H9 (cell line): ENCODE measurements around the gene NDRG2. TPM values are rescaled to one million over a fixed set of nuclear protein-coding genes. Genes with fewer than 3 reads are reported as not detected.

Experiments used
- DNase-seq: peaks from one replicate; pipeline ENCODE4 v3.0.0-alpha.2; 2017
- H2AFZ ChIP-seq: one replicate; pipeline ENCODE4 v1.6.1; 2013; ENCODE audit warnings: mild to moderate bottlenecking, low read length, control low read depth, moderate library complexity
- H2AK5ac ChIP-seq: 2 replicates; pipeline ENCODE4 v1.6.1; 2013; ENCODE audit warnings: low read length, control low read depth, mixed read lengths; ENCODE audit not compliant: insufficient read length
- H2BK120ac ChIP-seq: one replicate; pipeline ENCODE4 v1.6.1; 2013; ENCODE audit warnings: low read depth, mild to moderate bottlenecking, low read length, control low read depth, inconsistent platforms; ENCODE audit not compliant: poor library complexity, severe bottlenecking
- H2BK12ac ChIP-seq: 2 replicates; pipeline ENCODE4 v1.6.1; 2013; ENCODE audit warnings: low read length, control low read depth, mixed read lengths, low read depth; ENCODE audit not compliant: insufficient read length
- H2BK15ac ChIP-seq: 2 replicates; pipeline ENCODE4 v1.6.1; 2013; ENCODE audit warnings: low read depth, low read length, control low read depth
- H2BK20ac ChIP-seq: one replicate; pipeline ENCODE4 v1.6.1; 2013; ENCODE audit warnings: low read depth, mild to moderate bottlenecking, low read length, control low read depth, inconsistent platforms; ENCODE audit not compliant: poor library complexity, severe bottlenecking
- H2BK5ac ChIP-seq: 2 replicates; pipeline ENCODE4 v1.6.1; 2013; ENCODE audit warnings: low read length, control low read depth, mixed read lengths; ENCODE audit not compliant: insufficient read length
- H3K14ac ChIP-seq: 2 replicates; pipeline ENCODE4 v1.6.1; 2013; ENCODE audit warnings: low read length, control low read depth; ENCODE audit not compliant: insufficient read depth
- H3K18ac ChIP-seq: 2 replicates; pipeline ENCODE4 v1.6.1; 2013; ENCODE audit warnings: low read depth, mild to moderate bottlenecking, mixed read lengths, low read length, control low read depth; ENCODE audit not compliant: insufficient read length
- H3K23ac ChIP-seq: 2 replicates; pipeline ENCODE4 v1.6.1; 2013; ENCODE audit warnings: low read length, control low read depth, mixed read lengths, low read depth; ENCODE audit not compliant: insufficient read length
- H3K23me2 ChIP-seq: 2 replicates; pipeline ENCODE4 v1.6.1; 2013; ENCODE audit warnings: low read depth, mild to moderate bottlenecking, mixed read lengths, low read length, control low read depth; ENCODE audit not compliant: insufficient read length, poor library complexity, severe bottlenecking
- H3K27ac ChIP-seq: 2 replicates; pipeline ENCODE4 v1.5.1; 2013; ENCODE audit warnings: low read length, control low read depth, mixed read lengths, low read depth; ENCODE audit not compliant: insufficient read length
- H3K27me3 ChIP-seq: 2 replicates; pipeline ENCODE4 v1.6.1; 2013; ENCODE audit warnings: low read length, control low read depth, inconsistent platforms; ENCODE audit not compliant: insufficient read depth
- H3K4ac ChIP-seq: 2 replicates; pipeline ENCODE4 v1.6.1; 2013; ENCODE audit warnings: low read depth, mild to moderate bottlenecking, control low read depth, inconsistent platforms, low read length, moderate library complexity
- H3K4me1 ChIP-seq: 2 replicates; pipeline ENCODE4 v1.6.1; 2013; ENCODE audit warnings: low read length, control low read depth, inconsistent platforms; ENCODE audit not compliant: insufficient read depth
- H3K4me2 ChIP-seq: 2 replicates; pipeline ENCODE4 v1.6.1; 2013; ENCODE audit warnings: low read length, control low read depth, mixed read lengths; ENCODE audit not compliant: insufficient read length, insufficient read depth
- H3K56ac ChIP-seq: 2 replicates; pipeline ENCODE4 v1.6.1; 2013; ENCODE audit warnings: low read depth, mild to moderate bottlenecking, mixed read lengths, low read length, control low read depth; ENCODE audit not compliant: insufficient read length
- H3K79me1 ChIP-seq: 2 replicates; pipeline ENCODE4 v1.6.1; 2013; ENCODE audit warnings: low read depth, mild to moderate bottlenecking, moderate library complexity, low read length, control low read depth, inconsistent platforms; ENCODE audit not compliant: insufficient read depth, poor library complexity, severe bottlenecking
- H3K79me2 ChIP-seq: 2 replicates; pipeline ENCODE4 v1.6.1; 2013; ENCODE audit warnings: low read length, control low read depth, inconsistent platforms; ENCODE audit not compliant: insufficient read depth
- H3K9ac ChIP-seq: 2 replicates; pipeline ENCODE4 v1.6.1; 2013; ENCODE audit warnings: low read length, control low read depth, mixed read lengths; ENCODE audit not compliant: insufficient read length; ENCODE audit errors: extremely low read depth
- H3K9me3 ChIP-seq: one replicate; pipeline ENCODE4 v1.6.1; 2013; ENCODE audit warnings: low read depth, low read length, inconsistent platforms; ENCODE audit not compliant: control insufficient read depth
- H3T11ph ChIP-seq: one replicate; pipeline ENCODE4 v1.6.1; 2013; ENCODE audit warnings: mild to moderate bottlenecking, low read length, control low read depth, inconsistent platforms
- H4K20me1 ChIP-seq: one replicate; pipeline ENCODE4 v1.6.1; 2013; ENCODE audit not compliant: control insufficient read depth, insufficient read length, insufficient read depth
- H4K5ac ChIP-seq: 2 replicates; pipeline ENCODE4 v1.6.1; 2013; ENCODE audit warnings: low read depth, mild to moderate bottlenecking, mixed read lengths, low read length, control low read depth; ENCODE audit not compliant: insufficient read length
- H4K8ac ChIP-seq: replicated peaks from 2 replicates; pipeline ENCODE4 v1.6.1; 2013; ENCODE audit warnings: low read length, control low read depth, mixed read lengths, low read depth; ENCODE audit not compliant: insufficient read length
- H4K91ac ChIP-seq: 2 replicates; pipeline ENCODE4 v1.6.1; 2013; ENCODE audit warnings: low read depth, mild to moderate bottlenecking, moderate library complexity, mixed read lengths, low read length, control low read depth; ENCODE audit not compliant: insufficient read length
- H3K27ac Mint-ChIP-seq, 3 experiments: 2 replicates in 2 of 3; 3 replicates in 1 of 3; pipeline ENCODE4 v1.8.0; 2020 to 2021; ENCODE audit warnings: mixed read lengths in 3 of 3, mild to moderate bottlenecking in 1 of 3, moderate library complexity in 1 of 3
- H3K27me3 Mint-ChIP-seq: 2 replicates; pipeline ENCODE4 v1.8.0; 2021; ENCODE audit warnings: low read depth, mild to moderate bottlenecking, moderate library complexity, mixed read lengths
- H3K36me3 Mint-ChIP-seq, 3 experiments: 2 replicates in 2 of 3; 3 replicates in 1 of 3; pipeline ENCODE4 v1.8.0; 2020 to 2021; ENCODE audit warnings: low read depth in 3 of 3, mixed read lengths in 3 of 3; ENCODE audit not compliant: insufficient read depth in 1 of 3
- H3K4me1 Mint-ChIP-seq, 2 experiments: 2 replicates each; pipeline ENCODE4 v1.8.0; 2020; ENCODE audit warnings: mixed read lengths in 2 of 2
- H3K4me3 Mint-ChIP-seq, 2 experiments: 2 replicates in 1 of 2; 3 replicates in 1 of 2; pipeline ENCODE4 v1.8.0; 2020 to 2021; ENCODE audit warnings: mild to moderate bottlenecking in 2 of 2, mixed read lengths in 2 of 2, moderate library complexity in 1 of 2
- H3K9me3 Mint-ChIP-seq, 2 experiments: 2 replicates in 1 of 2; 3 replicates in 1 of 2; pipeline ENCODE4 v1.8.0; 2020; ENCODE audit warnings: mild to moderate bottlenecking in 2 of 2, mixed read lengths in 2 of 2, moderate library complexity in 1 of 2
- WGBS: extraction: QIAGEN DNeasy Blood & Tissue Kit; methylation state at CpG from one replicate; pipeline ENCODE4 v1.1.7; 2013; ENCODE audit warnings: missing lambda C conversion rate, low lambda C conversion rate, mixed read lengths; ENCODE audit not compliant: insufficient read length; ENCODE audit errors: extremely low coverage; 5-methylcytosine and 5-hydroxymethylcytosine counted together
- total RNA-seq: library from RNA; stranded (reverse); gene quantifications from 2 replicates; pipeline ENCODE4 v1.2.1, GENCODE V29; 2021
- TF ChIP-seq, protein P1 (sequence below): fragments of 200-600 bp; sonication (generic); conservative IDR thresholded peaks from 3 replicates; pipeline ENCODE4 v1.8.0; 2021; ENCODE audit warnings: antibody characterized with exemption, mild to moderate bottlenecking

NDRG2 gene
- total RNA-seq, 1 experiment from 2014 or later, result 20.6 TPM

GRCh38 chr14:21020977-21021545, 3.8 kb downstream of the NDRG2 start:
- Histone ChIP-seq H2BK120ac (no peak overlapping the region), H3K56ac (no peak overlapping the region), H3K23me2 (peaks cover 12% of the 10 kb centered on the region), H3K9me3 (no peaks in the 10 kb centered on the region), H2BK15ac (no peak overlapping the region), H3K27me3 (peaks cover 8% of the 10 kb centered on the region; the same call in 1 of the 2 replicates), H3K9ac (no peak overlapping the region), H4K20me1 (no peaks in the 10 kb centered on the region), H4K8ac (no peak overlapping the region), H3K79me1 (no peaks in the 10 kb centered on the region), H4K91ac (no peak overlapping the region), H3T11ph (no peak overlapping the region), H4K5ac (no peak overlapping the region), H3K18ac (no peak overlapping the region), H2BK5ac (no peak overlapping the region), H3K4me2 (no peak overlapping the region), H2BK20ac (no peak overlapping the region), H2AK5ac (no peak overlapping the region), H2BK12ac (no peak overlapping the region), H3K23ac (no peak overlapping the region), H2AFZ (no peak overlapping the region), H3K14ac (no peak overlapping the region), H3K79me2 (no peaks in the 10 kb centered on the region), H3K4me1 (no peaks in the 10 kb centered on the region; the same call in 1 of the 2 replicates), H3K4ac (no peak overlapping the region), H3K27ac (no peak overlapping the region)
- Mint-ChIP-seq H3K9me3 (no peaks in the 10 kb centered on the region), H3K27me3 (peaks cover 38% of the 10 kb centered on the region), H3K27ac (no peak overlapping the region), H3K4me3 (no peak overlapping the region), H3K36me3 (peaks cover 7 to 21% (median 8%) of the 10 kb centered on the region in 3 experiments; a peak in 4 of 7 replicates), H3K4me1 (peaks cover 22 to 28% of the 10 kb centered on the region in 2 experiments)
- TF ChIP-seq, protein P1, sequence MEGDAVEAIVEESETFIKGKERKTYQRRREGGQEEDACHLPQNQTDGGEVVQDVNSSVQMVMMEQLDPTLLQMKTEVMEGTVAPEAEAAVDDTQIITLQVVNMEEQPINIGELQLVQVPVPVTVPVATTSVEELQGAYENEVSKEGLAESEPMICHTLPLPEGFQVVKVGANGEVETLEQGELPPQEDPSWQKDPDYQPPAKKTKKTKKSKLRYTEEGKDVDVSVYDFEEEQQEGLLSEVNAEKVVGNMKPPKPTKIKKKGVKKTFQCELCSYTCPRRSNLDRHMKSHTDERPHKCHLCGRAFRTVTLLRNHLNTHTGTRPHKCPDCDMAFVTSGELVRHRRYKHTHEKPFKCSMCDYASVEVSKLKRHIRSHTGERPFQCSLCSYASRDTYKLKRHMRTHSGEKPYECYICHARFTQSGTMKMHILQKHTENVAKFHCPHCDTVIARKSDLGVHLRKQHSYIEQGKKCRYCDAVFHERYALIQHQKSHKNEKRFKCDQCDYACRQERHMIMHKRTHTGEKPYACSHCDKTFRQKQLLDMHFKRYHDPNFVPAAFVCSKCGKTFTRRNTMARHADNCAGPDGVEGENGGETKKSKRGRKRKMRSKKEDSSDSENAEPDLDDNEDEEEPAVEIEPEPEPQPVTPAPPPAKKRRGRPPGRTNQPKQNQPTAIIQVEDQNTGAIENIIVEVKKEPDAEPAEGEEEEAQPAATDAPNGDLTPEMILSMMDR, result no peak
- DNase-seq, result no peak
- no CpG with 5 or more reads among the region's 5 CpGs for WGBS
